Lower leg skin (tissue), 3 donors: ENCODE measurements around the gene MAT2B.

Experiments
- CTCF ChIP-seq, 3 donors: fragments of 450-650 bp; IDR thresholded peaks; one replicate each; pipeline ENCODE4 v1.5.1; 2016; ENCODE audit warnings: antibody characterized with exemption in 3 of 3, mild to moderate bottlenecking in 3 of 3, moderate library complexity in 2 of 3
- POLR2A ChIP-seq, 2 donors: fragments of 450-650 bp; IDR thresholded peaks; one replicate each; pipeline ENCODE4 v1.6.1; 2016 to 2017; ENCODE audit warnings: antibody characterized with exemption in 2 of 2, mild to moderate bottlenecking in 1 of 2, moderate library complexity in 1 of 2

- TF ChIP-seq CTCF (IDR thresholded peaks at IDR 0.05) = no peak
- TF ChIP-seq POLR2A (IDR thresholded peaks at IDR 0.05) = no peak
Measured at GRCh38 chr5:163561339-163561738, 55.9 kb downstream of the MAT2B start.
